ENCODE data around the gene CLMP.

GRCh38 chr11:123082977-123083376 is 112.1 kb downstream of the CLMP start:
- TF ChIP-seq CTCF (IDR thresholded peaks at IDR 0.05): no peak
- TF ChIP-seq POLR2A (IDR thresholded peaks at IDR 0.05; ENCODE audit: low read depth): no peak
- no peak for TF ChIP-seq POLR2AphosphoS5 (IDR thresholded peaks at IDR 0.05)

Data from esophagus muscularis mucosa (tissue), 3 donors.